ENCODE measurements around the gene VAV2.

Gene VAV2

DNA sequence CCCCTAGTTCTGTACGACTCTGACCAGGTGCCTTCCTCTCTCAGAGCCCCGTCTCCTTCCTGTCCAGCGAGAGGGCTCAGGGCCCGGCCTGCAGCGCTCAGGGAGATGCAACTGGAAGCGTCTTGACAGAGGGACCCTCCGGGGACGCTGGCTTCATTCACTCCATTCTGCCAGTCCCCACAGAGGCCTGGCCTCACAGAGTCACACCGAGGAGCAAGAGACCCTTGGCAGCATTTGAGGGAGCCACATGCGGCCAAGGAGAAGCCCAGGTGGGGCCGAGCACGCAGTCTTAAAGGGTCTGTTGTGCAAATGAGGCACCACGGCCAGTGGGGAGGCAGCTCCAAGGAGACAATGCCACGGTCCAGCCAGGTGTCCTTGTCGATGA lies 167.3 kb downstream of the VAV2 start:
- Mint-ChIP-seq H3K27ac (no peak overlapping the region), H3K36me3 (ENCODE audit: low read depth) (no peaks in the 10 kb centered on the region), H3K27me3 (ENCODE audit: low read depth, poor library complexity) (peaks cover 6% of the 10 kb centered on the region), H3K9me3 (no peaks in the 10 kb centered on the region), H3K4me3 (no peak overlapping the region), H3K4me1 (peaks cover 67% of the 10 kb centered on the region)
- no peak for DNase-seq
- TF ChIP-seq, protein P1, sequence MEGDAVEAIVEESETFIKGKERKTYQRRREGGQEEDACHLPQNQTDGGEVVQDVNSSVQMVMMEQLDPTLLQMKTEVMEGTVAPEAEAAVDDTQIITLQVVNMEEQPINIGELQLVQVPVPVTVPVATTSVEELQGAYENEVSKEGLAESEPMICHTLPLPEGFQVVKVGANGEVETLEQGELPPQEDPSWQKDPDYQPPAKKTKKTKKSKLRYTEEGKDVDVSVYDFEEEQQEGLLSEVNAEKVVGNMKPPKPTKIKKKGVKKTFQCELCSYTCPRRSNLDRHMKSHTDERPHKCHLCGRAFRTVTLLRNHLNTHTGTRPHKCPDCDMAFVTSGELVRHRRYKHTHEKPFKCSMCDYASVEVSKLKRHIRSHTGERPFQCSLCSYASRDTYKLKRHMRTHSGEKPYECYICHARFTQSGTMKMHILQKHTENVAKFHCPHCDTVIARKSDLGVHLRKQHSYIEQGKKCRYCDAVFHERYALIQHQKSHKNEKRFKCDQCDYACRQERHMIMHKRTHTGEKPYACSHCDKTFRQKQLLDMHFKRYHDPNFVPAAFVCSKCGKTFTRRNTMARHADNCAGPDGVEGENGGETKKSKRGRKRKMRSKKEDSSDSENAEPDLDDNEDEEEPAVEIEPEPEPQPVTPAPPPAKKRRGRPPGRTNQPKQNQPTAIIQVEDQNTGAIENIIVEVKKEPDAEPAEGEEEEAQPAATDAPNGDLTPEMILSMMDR (IDR thresholded peaks at IDR 0.05), result no peak

DNA sequence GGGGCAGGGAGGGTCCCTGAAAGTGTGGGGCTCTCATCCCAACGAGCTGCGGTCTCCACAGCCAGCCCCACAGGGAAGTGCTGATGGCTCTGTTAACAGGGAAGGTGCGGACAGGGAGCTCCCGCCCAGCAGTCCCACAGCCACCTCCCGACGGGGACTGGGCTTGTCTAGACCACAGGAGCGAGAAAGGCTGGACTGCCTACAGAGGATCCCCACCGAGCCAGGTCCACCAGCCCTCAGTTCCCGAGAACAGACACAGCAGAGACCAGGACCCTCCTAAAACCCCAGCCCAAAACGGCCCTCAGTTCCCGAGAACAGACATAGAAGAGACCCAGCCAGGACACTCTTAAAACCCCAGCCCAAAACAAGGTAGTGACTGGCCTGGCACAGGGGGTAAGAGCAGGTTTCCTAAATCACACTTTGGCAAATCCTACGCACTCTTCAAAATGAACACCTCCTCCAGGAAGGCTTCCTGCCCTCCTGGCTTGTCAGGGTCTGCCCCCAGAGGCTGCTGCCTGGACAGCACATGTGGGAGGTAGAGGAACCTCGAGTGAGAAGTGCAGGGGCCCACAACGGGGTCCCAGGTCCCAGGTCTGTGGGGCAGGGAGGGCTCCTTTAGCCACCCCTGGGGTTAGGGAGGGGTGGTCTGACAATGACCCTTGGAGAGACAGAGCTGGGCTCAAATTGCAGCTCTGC lies 167.9 kb downstream of the VAV2 start:
- no peak overlapping the region for H3K4me3 Mint-ChIP-seq

GRCh38 chr9:133823189-133824105 lies 168.7 kb downstream of the VAV2 start:
- Mint-ChIP-seq H3K36me3 (ENCODE audit: low read depth) (peaks cover 5% of the 10 kb centered on the region), H3K27me3 (ENCODE audit: low read depth, poor library complexity) (peaks cover 6% of the 10 kb centered on the region), H3K9me3 (no peaks in the 10 kb centered on the region), H3K4me3 (peak overlapping the region; percentile 36), H3K4me1 (peaks cover 60% of the 10 kb centered on the region), H3K27ac (peak overlapping the region; percentile 42)
- TF ChIP-seq, protein P1 (IDR thresholded peaks at IDR 0.05), result no peak
- no peak for DNase-seq

More for the DNA sequence above, 167.9 kb downstream of the VAV2 start:
- Mint-ChIP-seq H3K9me3 (no peaks in the 10 kb centered on the region), H3K36me3 (ENCODE audit: low read depth) (no peaks in the 10 kb centered on the region), H3K4me1 (peaks cover 67% of the 10 kb centered on the region), H3K27ac (peak overlapping the region; percentile 59), H3K27me3 (ENCODE audit: low read depth, poor library complexity) (peaks cover 6% of the 10 kb centered on the region)
- DNase-seq, result no peak
- TF ChIP-seq, protein P1 (IDR thresholded peaks at IDR 0.05), result no peak

DNA sequence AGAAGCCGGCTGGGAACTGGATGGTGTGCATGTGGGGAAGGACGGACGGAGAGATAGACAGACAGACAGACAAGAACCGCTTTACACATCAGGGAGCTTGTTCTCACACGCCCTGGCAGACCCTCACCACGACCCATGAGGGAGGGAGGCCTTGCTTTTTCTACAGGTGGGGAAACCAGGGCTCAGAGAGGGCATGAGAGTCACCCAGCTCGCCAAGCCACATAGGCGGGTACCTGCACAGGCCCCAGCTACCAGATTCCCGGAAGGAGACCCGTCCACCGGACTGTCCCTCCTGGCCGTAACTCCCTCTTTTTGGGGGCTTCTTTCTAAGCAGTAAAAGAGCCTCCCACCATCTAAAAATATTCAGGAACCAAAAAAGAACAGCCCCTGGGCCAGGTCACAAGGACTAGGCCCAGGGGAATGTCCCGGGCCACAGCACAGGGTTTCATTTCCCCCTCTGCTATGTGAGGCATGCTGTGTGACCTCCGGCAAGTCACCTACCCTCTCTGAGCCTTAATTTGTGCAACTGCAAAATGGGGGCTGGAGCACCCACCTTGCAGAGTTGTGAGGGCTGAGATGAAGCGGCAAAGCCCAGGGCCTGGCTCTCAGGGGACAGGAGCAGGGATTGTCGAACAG lies 169.6 kb downstream of the VAV2 start:
- H3K36me3 Mint-ChIP-seq (ENCODE audit: low read depth), result peaks cover 12% of the 10 kb centered on the region
- TF ChIP-seq, protein P1 (IDR thresholded peaks at IDR 0.05), result no peak
- H3K27me3 Mint-ChIP-seq (ENCODE audit: low read depth, poor library complexity), result peaks cover 9% of the 10 kb centered on the region
- H3K9me3 Mint-ChIP-seq, result no peaks in the 10 kb centered on the region
- H3K27ac Mint-ChIP-seq, result peak overlapping the region; percentile 97
- peaks cover 64% of the 10 kb centered on the region for H3K4me1 Mint-ChIP-seq
- H3K4me3 Mint-ChIP-seq, result no peak overlapping the region
- DNase-seq, result no peak

DNA sequence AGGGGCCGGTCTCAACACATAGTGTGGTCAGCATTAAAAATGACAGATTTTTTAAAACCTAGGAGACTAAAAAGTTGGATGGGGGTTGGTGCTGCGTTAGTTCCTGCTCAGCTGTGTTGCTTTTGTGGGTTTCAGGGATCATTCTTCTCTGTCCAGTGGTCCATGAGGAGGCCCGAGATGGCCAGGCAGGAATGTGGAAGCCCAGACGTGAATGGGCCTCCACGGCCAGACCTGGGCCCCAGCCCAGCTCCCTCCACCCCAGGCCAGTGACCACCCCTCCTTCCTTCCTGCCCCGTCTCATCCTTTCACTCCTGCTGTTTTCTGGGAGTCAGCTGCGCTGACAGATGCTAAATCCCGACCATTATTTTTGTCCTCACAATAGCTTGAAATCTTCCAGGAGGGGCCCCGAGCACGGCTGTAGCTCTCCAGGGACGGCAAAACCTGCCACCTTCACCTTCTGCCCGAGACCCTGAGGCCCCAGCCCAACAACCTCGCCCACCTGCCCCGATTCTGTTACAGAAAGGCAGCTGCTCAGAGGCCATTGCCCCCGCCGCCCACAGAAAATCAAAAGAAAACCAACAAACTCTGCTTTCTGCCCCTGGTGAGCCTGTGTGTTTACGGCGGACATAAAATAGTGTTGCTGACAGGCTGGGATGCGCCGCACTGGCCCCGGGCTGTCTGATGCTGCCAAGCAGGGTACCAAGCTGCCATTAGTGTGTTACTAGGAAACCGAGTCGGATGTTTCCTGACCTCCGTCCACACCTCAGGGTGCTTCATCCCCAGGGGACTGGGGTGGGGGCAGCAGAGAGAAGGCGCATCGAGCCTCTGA lies 170.3 kb downstream of the VAV2 start:
- no peaks in the 10 kb centered on the region for H3K9me3 Mint-ChIP-seq
- no peak for DNase-seq
- H3K27ac Mint-ChIP-seq, result peak overlapping the region; percentile 97
- no peak overlapping the region for H3K4me3 Mint-ChIP-seq
- peaks cover 10% of the 10 kb centered on the region for H3K27me3 Mint-ChIP-seq (ENCODE audit: low read depth, poor library complexity)
- H3K4me1 Mint-ChIP-seq, result peaks cover 64% of the 10 kb centered on the region
- peaks cover 19% of the 10 kb centered on the region for H3K36me3 Mint-ChIP-seq (ENCODE audit: low read depth)
- TF ChIP-seq, protein P1 (IDR thresholded peaks at IDR 0.05), result no peak
